Esophagus squamous epithelium (tissue), 4 donors: ENCODE data around the gene TMEM40.

ENCODE experiments used
- CTCF ChIP-seq, 6 experiments: fragments of 450-650 bp in 4 of 6; fragments of 200-600 bp in 2 of 6; sonication (generic) in 2 of 6; IDR thresholded peaks; one replicate each; pipeline ENCODE4 v1.5.1; 2016 to 2019; ENCODE audit warnings: antibody characterized with exemption in 6 of 6, mild to moderate bottlenecking in 4 of 6, moderate library complexity in 4 of 6
- POLR2A ChIP-seq, 4 donors: fragments of 450-650 bp; IDR thresholded peaks; one replicate each; pipeline ENCODE4 v1.6.1; 2017; ENCODE audit warnings: antibody characterized with exemption in 4 of 4, mild to moderate bottlenecking in 4 of 4, moderate library complexity in 3 of 4

GRCh38 chr3:12750223-12750622 is 8.8 kb downstream of the TMEM40 start:
- TF ChIP-seq CTCF (IDR thresholded peaks at IDR 0.05) (no peak), POLR2A (IDR thresholded peaks at IDR 0.05) (no peak)
